Measurements from ENCODE around the gene MCHR1.

The MCHR1 gene

DNA sequence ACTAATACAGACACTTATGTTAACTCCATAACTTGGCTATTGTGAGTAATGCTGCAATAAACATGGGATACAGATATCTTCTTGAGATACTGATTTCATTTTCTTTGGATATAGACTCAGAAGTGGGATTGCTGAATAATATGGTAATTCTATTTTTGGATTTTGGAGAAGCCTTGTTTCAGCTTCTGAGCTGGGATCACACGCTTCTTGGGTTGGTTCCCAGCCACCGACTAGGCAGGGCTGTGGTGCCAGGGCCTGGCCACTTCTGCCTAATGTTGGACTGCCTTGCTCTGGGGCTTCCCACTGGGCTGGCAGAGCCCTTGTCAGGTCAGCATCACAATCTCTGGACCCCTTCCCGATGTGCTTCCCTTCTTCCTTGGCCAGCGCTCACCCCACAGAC lies 14.0 kb upstream of the MCHR1 start:
- CTCF ChIA-PET = interaction anchor here (0.7 to 3.6 kb wide), 6 partner anchors 10 to 620 kb away, joined by 3 to 10 read pairs (median 4); partner anchors contain the start of genes MCHR1 and RANGAP1

DNA sequence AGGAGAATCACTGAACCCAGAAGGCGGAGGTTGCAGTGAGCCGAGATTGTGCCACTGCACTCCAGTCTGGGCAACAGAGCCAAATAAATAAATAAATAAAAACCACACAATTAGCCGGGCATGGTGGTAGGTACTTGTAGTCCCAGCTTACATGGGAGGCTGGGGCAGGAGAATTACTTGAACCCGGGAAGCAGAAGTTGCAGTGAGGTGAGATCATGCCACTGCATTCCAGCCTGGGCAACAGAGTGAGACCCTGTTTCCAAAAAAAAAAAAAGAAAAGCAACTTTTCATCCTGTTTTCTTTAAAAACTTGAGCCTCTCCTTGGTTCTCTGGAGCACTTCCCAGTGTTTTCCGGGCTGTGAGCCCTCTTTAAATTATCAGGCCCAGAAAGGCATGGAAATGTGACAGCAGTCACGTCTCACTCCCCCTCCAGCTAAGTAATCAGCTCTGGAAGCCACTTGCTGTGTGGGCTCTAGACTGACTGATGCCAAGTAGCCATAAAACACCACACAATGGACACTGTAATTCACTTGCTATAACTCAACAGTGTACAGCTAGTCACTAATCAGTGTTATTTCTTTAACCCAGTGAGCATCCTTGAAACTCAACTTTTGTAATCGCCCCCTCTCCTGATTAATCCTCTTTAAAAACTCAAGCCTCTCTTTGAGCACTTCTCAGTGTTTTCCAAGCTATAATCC lies 13.0 kb upstream of the MCHR1 start:
- ChIA-PET POLR2A (interaction anchor here (0.7 kb wide), 1 partner anchor 907 kb away, joined by 3 read pairs; no protein-coding TSS in a partner anchor), CTCF (interaction anchor here (1.1 to 3.6 kb wide), 4 partner anchors 11 to 20 kb away, joined by 3 to 10 read pairs (median 5); partner anchors contain the start of gene MCHR1)
- H3K4me3 ChIP-seq (ENCODE audit: low read depth, low read length) = no peak overlapping the region
- peak; percentile 60 for DNase-seq (ENCODE audit: low read depth, low spot score)
- TF ChIP-seq, protein P1, sequence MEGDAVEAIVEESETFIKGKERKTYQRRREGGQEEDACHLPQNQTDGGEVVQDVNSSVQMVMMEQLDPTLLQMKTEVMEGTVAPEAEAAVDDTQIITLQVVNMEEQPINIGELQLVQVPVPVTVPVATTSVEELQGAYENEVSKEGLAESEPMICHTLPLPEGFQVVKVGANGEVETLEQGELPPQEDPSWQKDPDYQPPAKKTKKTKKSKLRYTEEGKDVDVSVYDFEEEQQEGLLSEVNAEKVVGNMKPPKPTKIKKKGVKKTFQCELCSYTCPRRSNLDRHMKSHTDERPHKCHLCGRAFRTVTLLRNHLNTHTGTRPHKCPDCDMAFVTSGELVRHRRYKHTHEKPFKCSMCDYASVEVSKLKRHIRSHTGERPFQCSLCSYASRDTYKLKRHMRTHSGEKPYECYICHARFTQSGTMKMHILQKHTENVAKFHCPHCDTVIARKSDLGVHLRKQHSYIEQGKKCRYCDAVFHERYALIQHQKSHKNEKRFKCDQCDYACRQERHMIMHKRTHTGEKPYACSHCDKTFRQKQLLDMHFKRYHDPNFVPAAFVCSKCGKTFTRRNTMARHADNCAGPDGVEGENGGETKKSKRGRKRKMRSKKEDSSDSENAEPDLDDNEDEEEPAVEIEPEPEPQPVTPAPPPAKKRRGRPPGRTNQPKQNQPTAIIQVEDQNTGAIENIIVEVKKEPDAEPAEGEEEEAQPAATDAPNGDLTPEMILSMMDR (IDR thresholded peaks at IDR 0.05; ENCODE audit: insufficient read depth, low read length, missing control alignments) = no peak

More for the DNA sequence above, 14.0 kb upstream of the MCHR1 start:
- no peak for DNase-seq (ENCODE audit: low read depth, low spot score)
- H3K4me3 ChIP-seq (ENCODE audit: low read depth, low read length) = no peak overlapping the region
- POLR2A ChIA-PET = interaction anchor here (1.2 kb wide), 1 partner anchor 15 kb away, joined by 3 read pairs; no protein-coding TSS in a partner anchor
- TF ChIP-seq, protein P1 (IDR thresholded peaks at IDR 0.05; ENCODE audit: insufficient read depth, low read length, missing control alignments) = no peak

DNA sequence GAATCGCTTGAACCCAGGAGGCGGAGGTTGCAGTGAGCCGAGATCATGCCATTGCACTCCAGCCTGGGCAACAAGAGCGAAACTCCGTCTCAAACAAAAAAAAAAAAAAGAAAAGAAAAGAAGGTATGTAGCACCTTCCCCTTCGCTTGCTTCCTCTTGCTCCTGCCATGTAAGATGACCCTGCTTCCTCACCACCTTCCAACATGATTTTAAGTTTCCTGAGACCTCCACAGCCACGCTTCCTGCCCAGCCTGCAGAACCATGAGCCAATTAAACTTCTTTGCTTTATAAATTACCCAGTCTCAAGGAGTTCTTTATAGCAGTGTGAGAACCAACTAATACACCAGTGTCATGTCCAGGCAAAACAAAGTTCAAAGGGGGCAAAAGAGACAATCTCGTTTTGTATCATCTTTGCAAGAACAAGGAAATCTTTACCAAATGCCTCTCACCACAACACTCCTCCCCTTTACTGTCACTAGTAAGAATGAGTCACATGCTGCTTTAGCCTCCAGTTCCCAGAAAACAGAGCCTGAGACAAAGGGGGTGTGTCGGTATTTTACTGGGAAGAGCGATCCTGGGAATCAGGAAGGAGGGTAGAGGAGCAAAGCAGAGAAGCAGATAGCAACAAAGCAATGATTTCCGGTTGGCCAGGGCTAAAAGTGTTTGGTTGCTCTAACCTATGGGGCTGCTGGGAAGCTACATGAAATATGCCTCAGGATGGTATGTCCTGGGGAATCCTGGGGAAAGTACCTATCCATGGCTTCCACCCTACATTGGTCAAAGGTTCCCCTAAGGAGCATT lies 10.5 kb upstream of the MCHR1 start:
- DNase-seq (ENCODE audit: low read depth, low spot score) = peak; percentile 77
- TF ChIP-seq, protein P1 (IDR thresholded peaks at IDR 0.05; ENCODE audit: insufficient read depth, low read length, missing control alignments) = no peak
- POLR2A ChIA-PET = no interaction called here
- H3K4me3 ChIP-seq (ENCODE audit: low read depth, low read length) = no peak overlapping the region
- CTCF ChIA-PET = interaction anchor here (1.3 kb wide), 2 partner anchors 14 to 231 kb away, joined by 3 to 6 read pairs; no protein-coding TSS in a partner anchor

DNA sequence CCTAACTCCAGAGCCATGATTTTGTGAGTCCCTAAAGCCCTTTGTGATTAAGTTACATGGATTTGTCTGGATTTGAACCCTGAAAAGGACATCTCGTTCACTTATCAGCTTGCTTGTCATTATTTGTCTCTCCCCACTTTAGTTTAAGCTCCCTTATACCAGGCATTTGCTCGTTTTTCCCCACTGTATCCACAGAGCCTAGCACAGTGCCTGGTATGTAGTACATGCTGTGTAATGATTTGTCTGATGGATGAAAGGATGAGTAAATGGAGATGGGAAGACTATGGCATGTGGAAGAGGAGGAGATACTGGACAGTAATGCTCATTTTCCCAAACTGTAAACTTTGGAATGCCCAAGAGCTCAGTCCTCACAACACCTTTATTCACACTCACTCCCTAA lies 9.2 kb upstream of the MCHR1 start:
- DNase-seq (ENCODE audit: low read depth, low spot score) = no peak
- POLR2A ChIA-PET = no interaction called here
- CTCF ChIA-PET = interaction anchor here (1.2 to 1.3 kb wide), 3 partner anchors 10 to 229 kb away, joined by 3 to 6 read pairs (median 3); no protein-coding TSS in a partner anchor
- no peak overlapping the region for H3K4me3 ChIP-seq (ENCODE audit: low read depth, low read length)
- TF ChIP-seq, protein P1 (IDR thresholded peaks at IDR 0.05; ENCODE audit: insufficient read depth, low read length, missing control alignments) = no peak

DNA sequence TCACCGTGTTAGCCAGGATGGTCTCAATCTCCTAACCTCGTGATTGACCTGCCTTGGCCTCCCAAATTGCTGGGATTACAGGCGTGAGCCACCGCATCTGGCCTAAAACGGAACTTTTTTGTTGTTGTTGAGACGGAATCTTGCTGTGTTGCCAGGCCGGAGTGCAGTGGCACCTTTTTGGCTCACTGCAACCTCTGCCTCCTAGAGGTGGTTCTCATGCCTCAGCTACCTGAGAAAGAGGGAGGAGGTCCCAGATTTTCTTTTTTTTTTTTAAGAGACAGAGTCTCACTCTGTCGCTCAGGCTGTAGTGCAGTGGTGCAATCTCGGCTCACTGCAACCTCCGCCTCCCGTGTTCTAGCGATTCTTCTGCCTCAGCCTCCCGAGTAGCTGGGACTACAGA lies 7.9 kb upstream of the MCHR1 start:
- CTCF ChIA-PET = interaction anchor here (0.6 to 2.0 kb wide), 3 partner anchors 11 to 598 kb away, joined by 3 to 5 read pairs (median 3); no protein-coding TSS in a partner anchor
- DNase-seq (ENCODE audit: low read depth, low spot score) = no peak
- H3K4me3 ChIP-seq (ENCODE audit: low read depth, low read length) = no peak overlapping the region
- TF ChIP-seq, protein P1 (IDR thresholded peaks at IDR 0.05; ENCODE audit: insufficient read depth, low read length, missing control alignments) = no peak
- POLR2A ChIA-PET = interaction anchor here (0.6 kb wide), 1 partner anchor 49 kb away, joined by 3 read pairs; no protein-coding TSS in a partner anchor
